Measurements from ENCODE around the gene CACNA1B. TPM values are rescaled to one million over a fixed set of nuclear protein-coding genes. Genes with fewer than 3 reads are reported as not detected.

CACNA1B gene
- total and polyA plus RNA-seq, 2 of the 4 experiments (the other 2 are of a cell fraction), result 0.02 TPM; not detected in 1

DNA sequence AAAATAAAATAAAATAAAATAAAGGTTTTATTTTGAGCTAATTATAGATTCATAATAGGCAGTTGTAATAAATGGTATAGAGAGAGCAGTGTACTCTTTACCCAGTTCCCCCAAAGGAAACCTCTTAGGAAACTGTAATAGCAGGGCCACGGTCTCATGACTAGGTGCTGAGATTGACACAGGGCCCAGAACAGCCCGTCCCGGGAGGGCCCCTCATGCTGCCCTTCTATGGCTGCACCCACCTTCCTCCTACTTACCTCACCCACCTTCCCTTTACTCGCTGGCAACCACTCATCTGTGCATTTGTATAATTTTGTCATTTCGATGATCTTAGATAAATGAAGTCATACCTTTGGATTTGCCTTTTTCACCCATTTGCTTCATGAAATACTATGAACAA lies 16.1 kb downstream of the CACNA1B start:
- H3K4ac ChIP-seq (ENCODE audit: low read depth, low read length), result no peak overlapping the region

More for the DNA sequence above, 16.1 kb downstream of the CACNA1B start:
- ChIA-PET CTCF (no interaction called here), POLR2A (ENCODE audit: unreplicated experiment) (no interaction called here)
- no CpG with 5 or more reads among the region's 5 CpGs for WGBS, 2 experiments (ENCODE audit: extremely low coverage in 2 of 2, insufficient read length in 1 of 2)
- no peak overlapping the region for H3K4me2 ChIP-seq (ENCODE audit: low read depth, low read length)
- no peak overlapping the region for H3K18ac ChIP-seq (ENCODE audit: low read depth, low read length)
- no peak overlapping the region for H2AFZ ChIP-seq (replicated peaks; ENCODE audit: low read length, poor library complexity)
- H3K27me3 ChIP-seq (ENCODE audit: control insufficient read depth, insufficient read depth, low read length), result no peaks in the 10 kb centered on the region
- no peak overlapping the region for H3K4me3 ChIP-seq (ENCODE audit: insufficient read depth, low read depth, low read length)
- H3K9ac ChIP-seq (ENCODE audit: low read depth, low read length), result no peak overlapping the region
- DNase-seq (no peak), ATAC-seq (ENCODE audit: low read depth) (no peak)
- H3K27ac ChIP-seq (ENCODE audit: insufficient read depth, low read length), result no peak overlapping the region
- H2BK120ac ChIP-seq (ENCODE audit: low read depth, low read length), result no peak overlapping the region
- no peak overlapping the region for H4K5ac ChIP-seq (ENCODE audit: low read depth, low read length)
- H3K36me3 ChIP-seq (ENCODE audit: control insufficient read depth, insufficient read depth, low read length), result no peaks in the 10 kb centered on the region
- no peak overlapping the region for H4K8ac ChIP-seq (ENCODE audit: low read depth in 2 of 2, low read length in 2 of 2)
- H3K23ac ChIP-seq (ENCODE audit: low read depth, low read length), result no peak overlapping the region
- no peak overlapping the region for H2AK5ac ChIP-seq (ENCODE audit: low read depth, low read length)
- dilution Hi-C loops (cut with HindIII; ENCODE audit: low sequenced_read_pairs, unreplicated experiment), result no loop called here
- H2BK20ac ChIP-seq (ENCODE audit: low read depth, low read length), result no peak overlapping the region
- intact Hi-C loops (cut with micrococcal nuclease), result no loop called here
- no peaks in the 10 kb centered on the region for H3K4me1 ChIP-seq (ENCODE audit: control insufficient read depth, insufficient read depth, low read length)
- TF ChIP-seq CEBPB (IDR thresholded peaks at IDR 0.05; ENCODE audit: low read depth, low read length), result no peak
- no peak for TF ChIP-seq FOS (IDR thresholded peaks at IDR 0.05; ENCODE audit: low read depth, low read length)
- TF ChIP-seq NFE2L2 (IDR thresholded peaks at IDR 0.05; ENCODE audit: low read depth, low read length), result no peak
- TF ChIP-seq RCOR1 (IDR thresholded peaks at IDR 0.05; ENCODE audit: insufficient replicate concordance, low read length), result no peak
- TF ChIP-seq MAZ (IDR thresholded peaks at IDR 0.05; ENCODE audit: borderline replicate concordance, low read depth, low read length), result no peak
- TF ChIP-seq RAD21 (IDR thresholded peaks at IDR 0.05; ENCODE audit: low read length), result no peak
- no peak for TF ChIP-seq POLR2A (IDR thresholded peaks at IDR 0.05; ENCODE audit: low read depth, low read length)
- H3K56ac ChIP-seq (ENCODE audit: extremely low read depth, insufficient read depth, low read length), result no peak overlapping the region
- no peak overlapping the region for H3K14ac ChIP-seq (replicated peaks; ENCODE audit: low read depth, low read length)
- no peaks in the 10 kb centered on the region for H4K20me1 ChIP-seq (ENCODE audit: insufficient read depth, low read length)
- H2BK15ac ChIP-seq (ENCODE audit: low read depth, low read length), result no peak overlapping the region
- H3K9me3 ChIP-seq (ENCODE audit: control insufficient read depth, insufficient read depth, low read length), result peaks cover 12% of the 10 kb centered on the region
- no peak overlapping the region for H4K91ac ChIP-seq (ENCODE audit: insufficient read depth, low read depth, low read length)
- H2BK5ac ChIP-seq (ENCODE audit: low read depth, low read length, poor library complexity, severe bottlenecking), result no peak overlapping the region
- no TSS peak for BruUV-seq (replicated peaks)
- H2AK9ac ChIP-seq (replicated peaks; ENCODE audit: low read depth, low read length, poor library complexity), result no peak overlapping the region
- no peaks in the 10 kb centered on the region for H3K9me1 ChIP-seq (ENCODE audit: insufficient read depth, low read length)
- in situ Hi-C loops (cut with MboI; ENCODE audit: low sequenced_read_pairs), result no loop called here
- H3K79me1 ChIP-seq (ENCODE audit: low read depth in 1 of 2, low read length in 2 of 2), result no peaks in the 10 kb centered on the region

All from IMR-90 (cell line).